Neutrophil (primary cell): ENCODE measurements around the gene LIFR.

Experiments
- H3K27ac ChIP-seq: fragments of 200-600 bp; sonication (generic); 2 replicates; pipeline ENCODE4 v1.5.1; 2016; ENCODE audit warnings: mild to moderate bottlenecking, moderate library complexity
- H3K27me3 ChIP-seq: fragments of 200-600 bp; sonication (generic); 2 replicates; pipeline ENCODE4 v1.6.0; 2016; ENCODE audit warnings: mild to moderate bottlenecking
- H3K36me3 ChIP-seq: fragments of 200-600 bp; sonication (generic); 2 replicates; pipeline ENCODE4 v1.5.1; 2017
- H3K4me1 ChIP-seq, 2 experiments: fragments of 200-600 bp in 1 of 2; sonication (generic) in 1 of 2; 1 replicate in 1 of 2; 2 replicates in 1 of 2; pipeline versions ENCODE4 v1.5.1 to v1.6.1; 2013 to 2016; ENCODE audit warnings: low read depth in 1 of 2, low read length in 1 of 2, mild to moderate bottlenecking in 1 of 2, moderate library complexity in 1 of 2; ENCODE audit not compliant: control insufficient read depth in 1 of 2, insufficient read depth in 1 of 2
- H3K4me3 ChIP-seq, 2 experiments: fragments of 200-600 bp in 1 of 2; sonication (generic) in 1 of 2; 1 replicate in 1 of 2; 2 replicates in 1 of 2; pipeline ENCODE4 v1.5.1; 2013 to 2016; ENCODE audit warnings: low read depth in 1 of 2, low read length in 1 of 2, mild to moderate bottlenecking in 1 of 2, moderate library complexity in 1 of 2
- H3K9me3 ChIP-seq: fragments of 200-600 bp; sonication (generic); 2 replicates; pipeline ENCODE4 v1.5.1; 2016
- TF ChIP-seq, protein P1 (sequence below): fragments of 200-600 bp; sonication (generic); IDR thresholded peaks from 2 replicates; pipeline ENCODE4 v1.5.1; 2016; ENCODE audit warnings: antibody characterized with exemption

Gene LIFR

DNA sequence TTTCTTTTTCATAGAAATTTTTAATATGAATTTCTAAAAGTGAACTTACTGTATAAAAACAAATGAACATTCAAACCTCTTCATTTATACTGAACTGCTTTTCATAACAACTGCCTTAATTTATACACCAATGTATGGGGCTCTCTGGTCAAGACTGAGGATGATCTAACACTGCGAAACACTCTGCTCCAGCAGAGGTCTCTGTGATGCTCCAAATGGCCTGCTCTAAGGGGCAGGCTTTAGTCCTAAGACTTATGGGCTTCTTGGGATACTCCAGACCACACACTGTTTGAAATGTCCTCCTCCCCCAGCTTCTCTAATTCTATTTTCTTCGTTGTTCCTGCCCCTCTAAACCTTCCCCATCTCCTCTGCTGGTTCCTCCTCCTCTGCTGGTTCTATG is 58.5 kb downstream of the LIFR start:
- Histone ChIP-seq H3K4me3 (no peak overlapping the region), H3K9me3 (no peaks in the 10 kb centered on the region), H3K27ac (no peak overlapping the region), H3K4me1 (no peaks in the 10 kb centered on the region), H3K27me3 (peaks cover 14% of the 10 kb centered on the region), H3K36me3 (no peaks in the 10 kb centered on the region)
- TF ChIP-seq, protein P1, sequence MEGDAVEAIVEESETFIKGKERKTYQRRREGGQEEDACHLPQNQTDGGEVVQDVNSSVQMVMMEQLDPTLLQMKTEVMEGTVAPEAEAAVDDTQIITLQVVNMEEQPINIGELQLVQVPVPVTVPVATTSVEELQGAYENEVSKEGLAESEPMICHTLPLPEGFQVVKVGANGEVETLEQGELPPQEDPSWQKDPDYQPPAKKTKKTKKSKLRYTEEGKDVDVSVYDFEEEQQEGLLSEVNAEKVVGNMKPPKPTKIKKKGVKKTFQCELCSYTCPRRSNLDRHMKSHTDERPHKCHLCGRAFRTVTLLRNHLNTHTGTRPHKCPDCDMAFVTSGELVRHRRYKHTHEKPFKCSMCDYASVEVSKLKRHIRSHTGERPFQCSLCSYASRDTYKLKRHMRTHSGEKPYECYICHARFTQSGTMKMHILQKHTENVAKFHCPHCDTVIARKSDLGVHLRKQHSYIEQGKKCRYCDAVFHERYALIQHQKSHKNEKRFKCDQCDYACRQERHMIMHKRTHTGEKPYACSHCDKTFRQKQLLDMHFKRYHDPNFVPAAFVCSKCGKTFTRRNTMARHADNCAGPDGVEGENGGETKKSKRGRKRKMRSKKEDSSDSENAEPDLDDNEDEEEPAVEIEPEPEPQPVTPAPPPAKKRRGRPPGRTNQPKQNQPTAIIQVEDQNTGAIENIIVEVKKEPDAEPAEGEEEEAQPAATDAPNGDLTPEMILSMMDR = no peak

DNA sequence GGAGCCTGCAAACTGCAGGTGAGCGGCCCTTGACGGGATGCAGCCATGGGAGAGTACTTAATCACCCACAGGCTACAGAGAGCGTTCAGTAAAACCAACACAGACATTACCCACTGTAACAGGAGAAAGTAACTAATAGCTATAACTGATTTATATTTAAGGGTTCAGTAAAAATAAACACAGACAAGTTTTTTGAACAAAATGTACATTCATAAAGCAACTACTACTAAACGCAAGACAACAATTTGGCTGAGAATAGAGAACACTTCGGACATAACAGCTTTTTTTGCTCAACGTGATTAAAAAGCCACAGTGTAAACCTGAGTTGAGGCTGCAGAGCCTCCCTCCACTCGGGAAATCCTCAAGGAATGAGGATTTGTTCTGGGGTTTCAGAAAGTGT is 61.7 kb downstream of the LIFR start:
- Histone ChIP-seq H3K36me3 (no peaks in the 10 kb centered on the region), H3K27ac (no peak overlapping the region), H3K4me3 (no peak overlapping the region), H3K9me3 (no peaks in the 10 kb centered on the region), H3K27me3 (peaks cover 16% of the 10 kb centered on the region), H3K4me1 (no peaks in the 10 kb centered on the region)
- TF ChIP-seq, protein P1 = no peak

DNA sequence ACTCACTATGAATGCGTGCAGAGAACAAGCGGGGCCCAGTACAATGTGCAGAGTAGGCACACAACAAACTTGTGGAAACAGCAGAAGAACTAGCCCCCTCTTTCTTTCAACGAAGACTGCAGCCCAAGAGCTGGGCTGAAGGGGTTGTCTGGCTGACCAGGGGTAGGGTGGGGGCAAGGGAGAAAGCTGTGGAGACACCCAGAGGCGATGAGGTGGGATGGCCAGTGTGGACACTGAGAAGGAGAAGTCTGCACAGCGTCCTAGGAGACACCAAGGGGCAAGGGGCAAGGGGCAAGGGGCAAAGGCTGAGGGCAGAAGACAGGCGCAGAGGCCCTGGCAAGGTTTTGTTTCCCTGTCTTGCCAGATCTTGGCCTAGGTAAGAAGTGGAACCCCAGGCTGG is 62.3 kb downstream of the LIFR start:
- H3K27ac ChIP-seq = no peak overlapping the region
- H3K9me3 ChIP-seq = no peaks in the 10 kb centered on the region
- H3K36me3 ChIP-seq = no peaks in the 10 kb centered on the region
- TF ChIP-seq, protein P1 = no peak
- H3K27me3 ChIP-seq = peaks cover 13% of the 10 kb centered on the region
- no peak overlapping the region for H3K4me3 ChIP-seq
- H3K4me1 ChIP-seq = no peaks in the 10 kb centered on the region

DNA sequence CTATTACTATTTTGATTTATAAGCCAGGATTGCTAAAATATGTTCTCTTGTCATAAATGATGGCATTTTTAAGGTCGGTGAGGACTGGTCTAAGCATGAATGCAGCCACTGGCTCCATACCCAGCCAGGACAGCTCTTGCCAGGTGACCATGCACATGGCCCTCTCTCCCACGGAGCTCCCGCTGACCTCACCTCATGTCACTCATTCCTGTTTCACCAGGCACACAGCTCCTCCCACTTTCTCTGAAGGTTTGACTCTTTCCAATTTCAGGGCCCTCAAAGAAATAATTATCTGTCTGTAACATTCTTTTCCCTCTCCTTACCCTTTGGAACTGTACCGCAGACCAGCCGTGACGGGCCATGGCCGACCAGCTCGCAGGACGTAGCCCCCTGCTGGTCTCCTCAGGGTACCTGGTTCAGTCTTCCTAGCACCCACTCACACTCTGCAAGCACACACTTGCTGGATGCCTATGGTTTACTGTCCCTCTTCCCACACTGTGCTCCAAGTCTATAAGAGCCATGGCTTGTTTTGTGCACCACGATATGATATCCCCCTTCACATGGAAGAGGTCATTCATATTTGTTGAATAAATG is 72.5 kb downstream of the LIFR start:
- Histone ChIP-seq H3K27me3 (peaks cover 54% of the 10 kb centered on the region), H3K4me3 (no peak overlapping the region), H3K4me1 (no peaks in the 10 kb centered on the region), H3K27ac (no peak overlapping the region), H3K9me3 (no peaks in the 10 kb centered on the region), H3K36me3 (no peaks in the 10 kb centered on the region)
- TF ChIP-seq, protein P1 = no peak

DNA sequence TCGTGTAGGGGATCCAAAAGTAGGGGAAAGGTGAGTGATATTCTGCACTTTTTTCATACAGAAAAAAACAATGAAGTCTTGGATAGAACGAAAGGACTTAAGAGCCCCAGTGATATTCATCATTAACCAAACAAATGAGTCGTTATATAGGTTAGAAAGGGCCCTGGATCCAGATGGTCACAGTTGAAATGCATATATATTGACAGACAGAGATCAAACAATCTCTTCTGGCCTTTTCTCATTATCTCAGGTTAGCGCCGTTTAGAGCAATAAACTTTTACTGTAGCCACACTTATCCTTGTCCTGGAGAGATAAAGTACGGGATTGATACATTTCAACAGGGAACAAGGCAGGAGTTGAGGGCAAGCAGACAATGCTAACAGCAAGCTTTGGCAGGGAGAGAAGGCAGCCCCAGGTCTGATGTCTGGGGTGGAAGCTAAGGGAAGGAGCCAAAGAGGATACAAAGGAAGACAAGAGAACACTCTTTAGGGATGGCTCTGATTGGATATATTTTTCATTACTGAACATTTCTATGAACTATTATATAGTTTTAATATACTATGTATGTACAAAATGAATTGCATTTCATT is 77.0 kb downstream of the LIFR start:
- Histone ChIP-seq H3K9me3 (no peaks in the 10 kb centered on the region), H3K27me3 (peaks cover 69% of the 10 kb centered on the region), H3K4me3 (no peak overlapping the region), H3K27ac (no peak overlapping the region), H3K36me3 (no peaks in the 10 kb centered on the region), H3K4me1 (no peaks in the 10 kb centered on the region)
- TF ChIP-seq, protein P1 = no peak
